PC-9 (cell line): ENCODE data around the gene EVL. TPM values are rescaled to one million over a fixed set of nuclear protein-coding genes. Genes with fewer than 3 reads are reported as not detected.

Experiments used
- BruUV-seq: library from RNA; stranded (reverse); fragments of 400-500 nt; replicated peaks from 2 replicates; lab custom pipeline; 2021; lab: Mats Ljungman, UMichigan
- CTCF ChIA-PET: fragments of 300-600 bp; sonication (Branson Sonifier 250); formaldehyde crosslinking; loops from one replicate; lab custom pipeline; 2022; ENCODE audit warnings: antibody characterized with exemption; lab: Charles Lee
- POLR2A ChIA-PET: fragments of 300-600 bp; sonication (Branson Sonifier 250); formaldehyde crosslinking; loops from one replicate; lab custom pipeline; 2022; ENCODE audit warnings: antibody characterized with exemption; ENCODE audit not compliant: unreplicated experiment; lab: Charles Lee
- DNase-seq, 2 experiments: peaks; one replicate each; pipeline versions ENCODE4 v3.0.0 to v3.0.0-alpha.2; 2015 to 2022; ENCODE audit warnings: mixed read lengths in 1 of 2
- H2AFZ ChIP-seq: fragments of 200-600 bp; sonication (generic); 2 replicates; pipeline ENCODE4 v1.8.1; 2017; ENCODE audit warnings: antibody characterized with exemption
- H3F3A ChIP-seq: fragments of 200-600 bp; sonication (generic); 2 replicates; pipeline ENCODE4 v1.8.1; 2017; ENCODE audit warnings: antibody characterized with exemption, mild to moderate bottlenecking, low read depth; ENCODE audit not compliant: insufficient read depth
- H3K27ac ChIP-seq: fragments of 200-600 bp; sonication (generic); 2 replicates; pipeline ENCODE4 v1.6.1; 2016; ENCODE audit warnings: mixed run types
- H3K27me3 ChIP-seq: fragments of 200-600 bp; sonication (generic); 2 replicates; pipeline ENCODE4 v1.6.1; 2016; ENCODE audit warnings: low read depth, mixed run types; ENCODE audit not compliant: insufficient read depth
- H3K36me3 ChIP-seq: fragments of 200-600 bp; sonication (generic); 2 replicates; pipeline ENCODE4 v1.6.1; 2016; ENCODE audit warnings: low read depth, mixed run types
- H3K4me1 ChIP-seq: fragments of 200-600 bp; sonication (generic); replicated peaks from 2 replicates; pipeline ENCODE4 v1.6.1; 2016; ENCODE audit warnings: mixed run types; ENCODE audit not compliant: insufficient read depth
- H3K4me2 ChIP-seq: fragments of 200-600 bp; sonication (generic); 2 replicates; pipeline ENCODE4 v1.6.1; 2017; ENCODE audit warnings: mixed run types
- H3K4me3 ChIP-seq: fragments of 200-600 bp; sonication (generic); 2 replicates; pipeline ENCODE4 v1.6.1; 2016; ENCODE audit warnings: mixed run types
- H3K79me2 ChIP-seq: fragments of 200-600 bp; sonication (generic); 2 replicates; pipeline ENCODE4 v1.6.1; 2017; ENCODE audit warnings: low read depth, mixed run types
- H3K9me2 ChIP-seq: fragments of 200-600 bp; sonication (generic); 2 replicates; pipeline ENCODE4 v1.8.1; 2017; ENCODE audit warnings: mild to moderate bottlenecking; ENCODE audit not compliant: insufficient read depth
- H3K9me3 ChIP-seq: fragments of 200-600 bp; sonication (generic); 2 replicates; pipeline ENCODE4 v1.8.1; 2016; ENCODE audit warnings: low read depth; ENCODE audit not compliant: insufficient read depth
- H4K20me1 ChIP-seq: fragments of 200-600 bp; sonication (generic); 2 replicates; pipeline ENCODE4 v1.8.1; 2017; ENCODE audit not compliant: insufficient read depth
- EZH2 ChIP-seq: fragments of 200-600 bp; sonication (generic); IDR thresholded peaks from 2 replicates; pipeline ENCODE4 v1.8.0; 2017; ENCODE audit warnings: antibody characterized with exemption, low read depth
- intact Hi-C: fragments of 100-400 bp; cut with micrococcal nuclease; formaldehyde crosslinking; loops from one replicate; pipeline ENCODE4 v1.10.0; 2022; ENCODE audit not compliant: unreplicated experiment
- total RNA-seq: library from RNA; stranded (reverse); gene quantifications from 2 replicates; pipeline ENCODE4 v1.2.3, GENCODE V29; 2021
- TF ChIP-seq, protein P1 (sequence below): fragments of 200-600 bp; sonication (generic); conservative IDR thresholded peaks from 2 replicates; pipeline ENCODE4 v1.6.1; 2017; ENCODE audit warnings: mixed run types, antibody characterized with exemption, mild to moderate bottlenecking, moderate library complexity

EVL gene
- total RNA-seq, 1 experiment from 2014 or later, result 5.9 TPM

- Histone ChIP-seq H3K79me2 (no peaks in the 10 kb centered on the region), H3K27me3 (no peaks in the 10 kb centered on the region), H3K36me3 (no peaks in the 10 kb centered on the region), H3F3A (no peaks in the 10 kb centered on the region), H3K4me1 (no peaks in the 10 kb centered on the region), H2AFZ (no peak overlapping the region), H3K4me2 (no peak overlapping the region), H3K9me3 (no peaks in the 10 kb centered on the region), H4K20me1 (no peaks in the 10 kb centered on the region), H3K27ac (no peak overlapping the region), H3K9me2 (no peaks in the 10 kb centered on the region), H3K4me3 (no peak overlapping the region)
- no TSS peak for BruUV-seq
- TF ChIP-seq, protein P1, sequence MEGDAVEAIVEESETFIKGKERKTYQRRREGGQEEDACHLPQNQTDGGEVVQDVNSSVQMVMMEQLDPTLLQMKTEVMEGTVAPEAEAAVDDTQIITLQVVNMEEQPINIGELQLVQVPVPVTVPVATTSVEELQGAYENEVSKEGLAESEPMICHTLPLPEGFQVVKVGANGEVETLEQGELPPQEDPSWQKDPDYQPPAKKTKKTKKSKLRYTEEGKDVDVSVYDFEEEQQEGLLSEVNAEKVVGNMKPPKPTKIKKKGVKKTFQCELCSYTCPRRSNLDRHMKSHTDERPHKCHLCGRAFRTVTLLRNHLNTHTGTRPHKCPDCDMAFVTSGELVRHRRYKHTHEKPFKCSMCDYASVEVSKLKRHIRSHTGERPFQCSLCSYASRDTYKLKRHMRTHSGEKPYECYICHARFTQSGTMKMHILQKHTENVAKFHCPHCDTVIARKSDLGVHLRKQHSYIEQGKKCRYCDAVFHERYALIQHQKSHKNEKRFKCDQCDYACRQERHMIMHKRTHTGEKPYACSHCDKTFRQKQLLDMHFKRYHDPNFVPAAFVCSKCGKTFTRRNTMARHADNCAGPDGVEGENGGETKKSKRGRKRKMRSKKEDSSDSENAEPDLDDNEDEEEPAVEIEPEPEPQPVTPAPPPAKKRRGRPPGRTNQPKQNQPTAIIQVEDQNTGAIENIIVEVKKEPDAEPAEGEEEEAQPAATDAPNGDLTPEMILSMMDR, result no peak
- TF ChIP-seq EZH2, result no peak
- POLR2A ChIA-PET, result no interaction called here
- CTCF ChIA-PET, result no interaction called here
- DNase-seq, result no peak
- intact Hi-C loops, result no loop called here
These were observed 38.8 kb downstream of the EVL start for GRCh38 chr14:100104006-100104352.

- H2AFZ ChIP-seq, result no peak overlapping the region
- H3K4me1 ChIP-seq, result no peaks in the 10 kb centered on the region
- H3K9me2 ChIP-seq, result no peaks in the 10 kb centered on the region
- no peaks in the 10 kb centered on the region for H3K36me3 ChIP-seq
- no peak for TF ChIP-seq EZH2
- TF ChIP-seq, protein P1, result no peak
- no peaks in the 10 kb centered on the region for H3K27me3 ChIP-seq
- H3K27ac ChIP-seq, result no peak overlapping the region
- no peaks in the 10 kb centered on the region for H3F3A ChIP-seq
- intact Hi-C loops, result loop anchor here (5.0 kb wide), 1 partner anchor 32 kb away; no protein-coding TSS in a partner anchor
- H3K4me2 ChIP-seq, result no peak overlapping the region
- no peak overlapping the region for H3K4me3 ChIP-seq
- H3K9me3 ChIP-seq, result no peaks in the 10 kb centered on the region
- no peaks in the 10 kb centered on the region for H3K79me2 ChIP-seq
- BruUV-seq, result no TSS peak
- CTCF ChIA-PET, result interaction anchor here (0.6 kb wide), 1 partner anchor 422 kb away, joined by 4 read pairs; no protein-coding TSS in a partner anchor
- POLR2A ChIA-PET, result no interaction called here
- DNase-seq, result peak in 1 of 2 experiments; percentile 38
- no peaks in the 10 kb centered on the region for H4K20me1 ChIP-seq
These were observed 39.5 kb downstream of the EVL start for GRCh38 chr14:100104523-100105300.

DNA sequence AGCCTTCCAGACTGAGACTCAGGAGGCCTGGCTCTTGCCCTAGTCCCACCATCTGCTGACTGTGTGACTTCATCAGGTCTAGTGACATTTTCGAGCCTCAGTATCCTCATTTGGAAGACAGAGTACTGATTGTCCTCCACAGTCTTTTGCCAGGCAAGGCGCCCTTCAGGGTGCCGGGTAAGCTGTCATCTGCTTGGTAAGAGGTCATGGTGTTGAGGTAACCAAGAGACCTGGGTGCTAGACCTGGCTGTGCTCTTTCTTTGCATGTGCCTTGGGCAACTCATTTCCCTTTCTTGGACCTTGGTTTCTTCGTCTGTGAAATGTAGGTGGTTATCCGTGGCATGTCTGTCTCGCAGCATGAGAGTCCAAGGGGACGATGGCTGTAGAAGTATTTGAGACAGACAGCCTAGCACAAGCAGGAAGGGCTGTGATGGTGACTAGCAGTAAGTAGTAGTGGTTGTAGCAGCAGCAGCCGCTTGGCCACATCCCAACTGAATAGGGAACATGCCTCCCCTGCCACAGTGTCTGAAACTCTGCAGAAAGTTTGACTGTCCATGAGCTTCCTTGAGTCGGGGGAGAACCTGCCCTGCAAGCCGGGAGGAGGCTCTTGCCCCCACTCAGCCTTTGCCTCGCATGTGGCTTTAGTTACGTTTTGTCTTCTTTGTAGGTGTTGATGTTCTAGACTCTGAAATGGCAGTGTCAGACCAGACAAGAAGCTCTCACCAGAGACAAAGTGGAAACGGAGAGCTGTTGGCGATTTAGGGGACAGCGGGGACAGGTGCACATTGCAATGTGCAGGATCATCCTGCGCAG is 40.3 kb downstream of the EVL start:
- CTCF ChIA-PET, result interaction anchor here (0.6 kb wide), 1 partner anchor 423 kb away, joined by 4 read pairs; no protein-coding TSS in a partner anchor
- TF ChIP-seq EZH2, result no peak
- TF ChIP-seq, protein P1, result no peak
- Histone ChIP-seq H3K9me3 (no peaks in the 10 kb centered on the region), H3K9me2 (no peaks in the 10 kb centered on the region), H3K4me2 (no peak overlapping the region), H3K27me3 (no peaks in the 10 kb centered on the region), H3K4me1 (no peaks in the 10 kb centered on the region), H3K4me3 (no peak overlapping the region), H3K36me3 (no peaks in the 10 kb centered on the region), H2AFZ (no peak overlapping the region), H3F3A (no peaks in the 10 kb centered on the region), H3K27ac (no peak overlapping the region), H4K20me1 (no peaks in the 10 kb centered on the region), H3K79me2 (no peaks in the 10 kb centered on the region)
- no TSS peak for BruUV-seq
- POLR2A ChIA-PET, result no interaction called here
- DNase-seq, result no peak
- intact Hi-C loops, result loop anchor here (5.0 kb wide), 1 partner anchor 33 kb away; no protein-coding TSS in a partner anchor
